Sigmoid colon (tissue), 7 donors: ENCODE results near the gene LHX3. TPM values are rescaled to one million over a fixed set of nuclear protein-coding genes. Genes with fewer than 3 reads are reported as not detected.

ENCODE experiments used
- DNase-seq: peaks from one replicate; pipeline ENCODE4 v3.0.0-alpha.2; 2019
- H3K27ac ChIP-seq, 4 donors: fragments of 200-600 bp; sonication (generic); one replicate each; pipeline ENCODE4 v1.5.1; 2016 to 2019; ENCODE audit warnings: mild to moderate bottlenecking in 1 of 4
- H3K27me3 ChIP-seq, 3 donors: fragments of 200-600 bp; sonication (generic); one replicate each; pipeline ENCODE4 v1.5.1; 2019; ENCODE audit warnings: mild to moderate bottlenecking in 1 of 3
- H3K36me3 ChIP-seq, 4 donors: fragments of 200-600 bp; sonication (generic); one replicate each; pipeline ENCODE4 v1.5.1; 2016 to 2019
- H3K4me1 ChIP-seq, 4 donors: fragments of 200-600 bp; sonication (generic); one replicate each; pipeline ENCODE4 v1.5.1; 2017 to 2019
- H3K4me3 ChIP-seq, 4 donors: fragments of 200-600 bp; sonication (generic); one replicate each; pipeline ENCODE4 v1.5.1; 2017 to 2019; ENCODE audit warnings: mild to moderate bottlenecking in 2 of 4, moderate library complexity in 1 of 4
- H3K9me3 ChIP-seq, 4 donors: fragments of 200-600 bp in 3 of 4; sonication (generic) in 3 of 4; one replicate each; pipeline versions ENCODE4 v1.5.1 to v1.6.1; 2013 to 2019
- EP300 ChIP-seq, 4 donors: sonication (generic); formaldehyde crosslinking; IDR thresholded peaks; one replicate each; pipeline ENCODE4 v1.6.1; 2017; ENCODE audit warnings: antibody characterized with exemption in 4 of 4
- POLR2A ChIP-seq, 2 donors: fragments of 450-650 bp; IDR thresholded peaks; one replicate each; pipeline ENCODE4 v1.6.1; 2016; ENCODE audit warnings: antibody characterized with exemption in 2 of 2, mild to moderate bottlenecking in 2 of 2, moderate library complexity in 2 of 2
- POLR2AphosphoS5 ChIP-seq, 4 donors: sonication (generic); formaldehyde crosslinking; IDR thresholded peaks; one replicate each; pipeline ENCODE4 v1.6.1; 2017; ENCODE audit warnings: antibody characterized with exemption in 4 of 4
- WGBS, 2 donors: extraction: QIAGEN DNeasy Blood & Tissue Kit; methylation state at CpG; one replicate each; pipeline ENCODE4 v1.1.7; 2013; 5-methylcytosine and 5-hydroxymethylcytosine counted together
- intact Hi-C: fragments of 100-400 bp; cut with DNase I; formaldehyde crosslinking; loops from one replicate; pipeline ENCODE4 v1.15.1; 2023
- polyA plus RNA-seq, 3 donors: library from polyadenylated mRNA; stranded (reverse); fragments of 200-250 nt; gene quantifications; one replicate each; pipeline ENCODE4 v1.2.3, GENCODE V29; 2013
- total RNA-seq, 4 donors: library from RNA; depleted of rRNA; stranded (reverse); fragments of >200 nt; gene quantifications; one replicate each; pipeline ENCODE4 v1.1.0, GENCODE V29; 2016
- TF ChIP-seq, protein P1 (sequence below), 4 experiments: fragments of 450-650 bp in 3 of 4; fragments of 200-600 bp in 1 of 4; IDR thresholded peaks; one replicate each; pipeline ENCODE4 v1.5.1; 2016 to 2019; ENCODE audit warnings: antibody characterized with exemption in 4 of 4, mild to moderate bottlenecking in 3 of 4, moderate library complexity in 2 of 4
- donor health status: healthy with polysubstance abuse.
- donor health status: Bipolar disorder and iron deficiency.
- donor health status: healthy.

The LHX3 gene
- total and polyA plus RNA-seq, 7 donors: not detected

DNA sequence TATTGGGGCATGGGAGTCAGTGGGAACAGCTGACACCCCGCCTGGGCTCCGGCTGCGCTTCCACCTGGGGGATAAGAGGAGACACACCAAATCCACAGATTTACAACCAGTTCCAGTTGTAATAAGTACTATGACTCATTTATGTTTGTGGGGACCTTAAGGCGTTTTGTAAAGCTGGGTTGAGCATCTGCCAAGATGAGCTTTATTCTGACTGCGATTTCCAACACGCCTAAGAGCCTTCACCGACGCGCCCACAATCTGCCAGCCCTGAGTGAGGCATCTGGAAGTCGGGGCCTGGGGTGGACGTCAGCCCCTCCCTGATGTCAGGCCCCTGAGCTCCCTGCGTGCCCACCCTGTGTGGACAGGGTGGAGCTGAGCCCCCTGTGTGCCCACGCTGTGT lies 14.3 kb upstream of the LHX3 start:
- no peak for DNase-seq
- Histone ChIP-seq H3K4me1 (no peaks in the 10 kb centered on the region), H3K27ac (no peak overlapping the region), H3K4me3 (no peak overlapping the region), H3K27me3 (no peaks in the 10 kb centered on the region), H3K36me3 (peaks cover 17 to 74% (median 34%) of the 10 kb centered on the region in 4 donors), H3K9me3 (no peaks in the 10 kb centered on the region)
- TF ChIP-seq POLR2AphosphoS5 (IDR thresholded peaks at IDR 0.05) (no peak), EP300 (IDR thresholded peaks at IDR 0.05) (no peak), POLR2A (IDR thresholded peaks at IDR 0.05) (no peak)
- TF ChIP-seq, protein P1, sequence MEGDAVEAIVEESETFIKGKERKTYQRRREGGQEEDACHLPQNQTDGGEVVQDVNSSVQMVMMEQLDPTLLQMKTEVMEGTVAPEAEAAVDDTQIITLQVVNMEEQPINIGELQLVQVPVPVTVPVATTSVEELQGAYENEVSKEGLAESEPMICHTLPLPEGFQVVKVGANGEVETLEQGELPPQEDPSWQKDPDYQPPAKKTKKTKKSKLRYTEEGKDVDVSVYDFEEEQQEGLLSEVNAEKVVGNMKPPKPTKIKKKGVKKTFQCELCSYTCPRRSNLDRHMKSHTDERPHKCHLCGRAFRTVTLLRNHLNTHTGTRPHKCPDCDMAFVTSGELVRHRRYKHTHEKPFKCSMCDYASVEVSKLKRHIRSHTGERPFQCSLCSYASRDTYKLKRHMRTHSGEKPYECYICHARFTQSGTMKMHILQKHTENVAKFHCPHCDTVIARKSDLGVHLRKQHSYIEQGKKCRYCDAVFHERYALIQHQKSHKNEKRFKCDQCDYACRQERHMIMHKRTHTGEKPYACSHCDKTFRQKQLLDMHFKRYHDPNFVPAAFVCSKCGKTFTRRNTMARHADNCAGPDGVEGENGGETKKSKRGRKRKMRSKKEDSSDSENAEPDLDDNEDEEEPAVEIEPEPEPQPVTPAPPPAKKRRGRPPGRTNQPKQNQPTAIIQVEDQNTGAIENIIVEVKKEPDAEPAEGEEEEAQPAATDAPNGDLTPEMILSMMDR (IDR thresholded peaks at IDR 0.05): no peak
- 89 to 92% methylated on average over 13 of the region's 13 CpGs for WGBS, 2 donors
- intact Hi-C loops: no loop called here

DNA sequence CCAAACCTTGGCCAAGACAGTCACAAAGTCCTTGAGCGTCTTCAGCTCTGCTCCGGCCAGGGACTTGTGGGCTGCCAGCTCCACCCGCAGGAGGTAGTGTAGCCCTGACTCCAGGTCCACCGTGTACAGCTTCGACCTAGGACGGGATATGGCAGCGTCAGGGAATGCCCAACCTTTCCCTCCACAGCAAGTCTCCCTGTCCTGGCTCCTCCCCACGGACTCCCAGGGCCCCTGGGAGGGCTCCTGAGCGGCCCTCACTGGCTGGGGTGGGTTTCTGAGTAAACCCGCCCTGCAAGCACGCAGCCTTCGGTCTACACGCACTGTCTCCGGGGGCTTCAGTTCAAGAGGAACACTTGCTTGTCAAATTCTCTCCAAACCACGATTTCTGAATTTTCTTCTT lies 13.7 kb upstream of the LHX3 start:
- Histone ChIP-seq H3K4me1 (no peaks in the 10 kb centered on the region), H3K9me3 (no peaks in the 10 kb centered on the region), H3K4me3 (no peak overlapping the region), H3K36me3 (peaks cover 15 to 74% (median 37%) of the 10 kb centered on the region in 4 donors), H3K27me3 (no peaks in the 10 kb centered on the region), H3K27ac (no peak overlapping the region)
- TF ChIP-seq EP300 (IDR thresholded peaks at IDR 0.05) (no peak), POLR2A (IDR thresholded peaks at IDR 0.05) (no peak), POLR2AphosphoS5 (IDR thresholded peaks at IDR 0.05) (no peak)
- TF ChIP-seq, protein P1 (IDR thresholded peaks at IDR 0.05): no peak
- intact Hi-C loops: no loop called here
- DNase-seq: no peak
- 94 to 96% methylated on average over 15 of the region's 15 CpGs for WGBS, 2 donors

- Histone ChIP-seq H3K4me1 (no peaks in the 10 kb centered on the region), H3K4me3 (no peak overlapping the region), H3K27ac (no peak overlapping the region), H3K36me3 (peaks cover 14 to 74% (median 38%) of the 10 kb centered on the region in 4 donors), H3K27me3 (no peaks in the 10 kb centered on the region), H3K9me3 (no peaks in the 10 kb centered on the region)
- DNase-seq: no peak
- intact Hi-C loops: no loop called here
- WGBS, 2 donors: 97% methylated on average over 16 of the region's 16 CpGs
- TF ChIP-seq EP300 (IDR thresholded peaks at IDR 0.05) (no peak), POLR2A (IDR thresholded peaks at IDR 0.05) (no peak), POLR2AphosphoS5 (IDR thresholded peaks at IDR 0.05) (no peak)
- TF ChIP-seq, protein P1 (IDR thresholded peaks at IDR 0.05): no peak
Measured at GRCh38 chr9:136218271-136218670, 13.3 kb upstream of the LHX3 start.

- intact Hi-C loops: no loop called here
- Histone ChIP-seq H3K4me3 (no peak overlapping the region), H3K36me3 (peaks cover 14 to 74% (median 31%) of the 10 kb centered on the region in 4 donors), H3K4me1 (no peaks in the 10 kb centered on the region), H3K27me3 (no peaks in the 10 kb centered on the region), H3K27ac (no peak overlapping the region), H3K9me3 (no peaks in the 10 kb centered on the region)
- WGBS, 2 donors: 94 to 95% methylated on average over 37 of the region's 37 CpGs
- TF ChIP-seq EP300 (IDR thresholded peaks at IDR 0.05) (no peak), POLR2AphosphoS5 (IDR thresholded peaks at IDR 0.05) (no peak), POLR2A (IDR thresholded peaks at IDR 0.05) (no peak)
- TF ChIP-seq, protein P1 (IDR thresholded peaks at IDR 0.05): no peak
- no peak for DNase-seq
Measured at GRCh38 chr9:136216541-136217244, 11.8 kb upstream of the LHX3 start.

DNA sequence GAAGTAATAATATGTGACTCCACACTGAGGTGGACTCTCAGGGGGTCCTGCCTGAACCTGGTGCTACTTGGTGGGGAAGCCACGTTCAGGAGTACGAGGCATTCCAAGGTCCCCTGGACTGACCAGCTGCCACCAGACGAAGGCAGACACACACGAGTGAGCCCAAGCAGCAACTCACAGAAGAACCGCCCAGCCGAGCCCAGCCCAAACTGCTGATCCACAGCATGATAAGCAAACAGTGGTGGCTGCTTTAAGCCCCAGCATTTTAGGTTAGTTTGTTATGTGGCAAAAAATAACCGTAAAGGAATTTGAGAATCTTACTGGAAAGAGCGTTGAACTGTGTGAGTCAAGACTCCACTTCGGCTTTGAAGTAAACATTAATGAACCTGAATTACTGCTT lies 8.8 kb upstream of the LHX3 start:
- H3K36me3 ChIP-seq: peaks cover 14 to 78% (median 36%) of the 10 kb centered on the region in 4 donors
- H3K27me3 ChIP-seq: no peaks in the 10 kb centered on the region
- no peak overlapping the region for H3K4me3 ChIP-seq
- intact Hi-C loops: no loop called here
- H3K27ac ChIP-seq: no peak overlapping the region
- H3K4me1 ChIP-seq: no peaks in the 10 kb centered on the region
- H3K9me3 ChIP-seq: no peaks in the 10 kb centered on the region
- WGBS, 2 donors: 92 to 97% methylated on average over 9 of the region's 9 CpGs
- no peak for DNase-seq
- TF ChIP-seq, protein P1 (IDR thresholded peaks at IDR 0.05): no peak
- TF ChIP-seq POLR2A (IDR thresholded peaks at IDR 0.05) (no peak), EP300 (IDR thresholded peaks at IDR 0.05) (no peak), POLR2AphosphoS5 (IDR thresholded peaks at IDR 0.05) (no peak)
